OCI-LY1 (cell line): ENCODE results near the gene CCBE1.

Source experiments
- CTCF ChIP-seq: fragments of 200-600 bp; sonication (generic), shearing (Covaris generic); IDR thresholded peaks from 2 replicates; pipeline ENCODE4 v1.5.1; 2017; ENCODE audit warnings: mild to moderate bottlenecking, antibody characterized with exemption, low read length, moderate library complexity, mixed read lengths
- EZH2 ChIP-seq: fragments of 200-600 bp; sonication (generic), shearing (Covaris generic); IDR thresholded peaks from 2 replicates; pipeline ENCODE4 v1.8.0; 2017; ENCODE audit warnings: borderline replicate concordance, mixed run types, mild to moderate bottlenecking, antibody characterized with exemption, low read length, moderate library complexity, mixed read lengths

GRCh38 chr18:59743566-59743965 lies 46.3 kb upstream of the CCBE1 start:
- TF ChIP-seq CTCF (no peak), EZH2 (no peak)
